Gastroesophageal sphincter (tissue), 3 donors: ENCODE results near the gene AFF2.

Source experiments
- CTCF ChIP-seq, 4 experiments: fragments of 200-600 bp in 2 of 4; fragments of 450-650 bp in 2 of 4; sonication (generic) in 1 of 4; IDR thresholded peaks; one replicate each; pipeline ENCODE4 v1.5.1; 2017 to 2019; ENCODE audit warnings: antibody characterized with exemption in 4 of 4, mild to moderate bottlenecking in 2 of 4, moderate library complexity in 2 of 4
- EP300 ChIP-seq: sonication (generic); formaldehyde crosslinking; IDR thresholded peaks from one replicate; pipeline ENCODE4 v1.6.1; 2017; ENCODE audit warnings: antibody characterized with exemption, mild to moderate bottlenecking
- POLR2A ChIP-seq, 2 donors: fragments of 450-650 bp; IDR thresholded peaks; one replicate each; pipeline ENCODE4 v1.6.1; 2017; ENCODE audit warnings: antibody characterized with exemption in 2 of 2, mild to moderate bottlenecking in 2 of 2, moderate library complexity in 1 of 2
- POLR2AphosphoS5 ChIP-seq: sonication (generic); formaldehyde crosslinking; IDR thresholded peaks from one replicate; pipeline ENCODE4 v1.6.1; 2017; ENCODE audit warnings: antibody characterized with exemption

- TF ChIP-seq CTCF (IDR thresholded peaks at IDR 0.05), result no peak
- TF ChIP-seq EP300, result no peak
- no peak for TF ChIP-seq POLR2AphosphoS5
- no peak for TF ChIP-seq POLR2A (IDR thresholded peaks at IDR 0.05)
Measured at GRCh38 chrX:148535639-148536038, 35.2 kb downstream of the AFF2 start.
